Transverse colon (tissue), 4 donors: Measurements from ENCODE around the gene DTD1. TPM values are rescaled to one million over a fixed set of nuclear protein-coding genes. Genes with fewer than 3 reads are reported as not detected.

Source experiments
- DNase-seq: peaks from one replicate; pipeline ENCODE4 v3.0.0-alpha.2; 2019
- H3K27ac ChIP-seq, 4 donors: fragments of 200-600 bp; sonication (generic); 2 replicates each; pipeline ENCODE4 v1.5.1; 2016 to 2018; ENCODE audit warnings: inconsistent platforms in 4 of 4
- H3K27me3 ChIP-seq: fragments of 200-600 bp; sonication (generic); 2 replicates; pipeline ENCODE4 v1.5.1; 2017; ENCODE audit warnings: inconsistent platforms
- H3K36me3 ChIP-seq, 4 donors: fragments of 200-600 bp; sonication (generic); 2 replicates each; pipeline ENCODE4 v1.5.1; 2017 to 2019; ENCODE audit warnings: inconsistent platforms in 4 of 4
- H3K4me1 ChIP-seq, 4 donors: fragments of 200-600 bp; sonication (generic); 2 replicates each; pipeline ENCODE4 v1.5.1; 2017 to 2020; ENCODE audit warnings: inconsistent platforms in 4 of 4
- H3K4me3 ChIP-seq, 4 donors: fragments of 200-600 bp; sonication (generic); 1 replicate in 1 of 4; 2 replicates in 3 of 4; pipeline versions ENCODE4 v1.5.1 to v1.6.1; 2017 to 2019; ENCODE audit warnings: inconsistent platforms in 4 of 4
- H3K9me3 ChIP-seq, 2 donors: fragments of 200-600 bp; sonication (generic); 2 replicates each; pipeline ENCODE4 v1.5.1; 2017 to 2019; ENCODE audit warnings: inconsistent platforms in 2 of 2
- CTCF ChIP-seq, 5 experiments: fragments of 200-600 bp in 3 of 5; fragments of 450-650 bp in 2 of 5; sonication (generic) in 3 of 5; IDR thresholded peaks; 1 replicate in 2 of 5; 2 replicates in 3 of 5; pipeline ENCODE4 v1.5.1; 2016 to 2017; ENCODE audit warnings: antibody characterized with exemption in 5 of 5, inconsistent platforms in 3 of 5, mild to moderate bottlenecking in 2 of 5, moderate library complexity in 1 of 5
- EP300 ChIP-seq: sonication (generic); formaldehyde crosslinking; IDR thresholded peaks from one replicate; pipeline ENCODE4 v1.6.1; 2017; ENCODE audit warnings: antibody characterized with exemption, low read depth
- POLR2A ChIP-seq: fragments of 450-650 bp; IDR thresholded peaks from one replicate; pipeline ENCODE4 v1.6.1; 2016; ENCODE audit warnings: antibody characterized with exemption, mild to moderate bottlenecking, moderate library complexity
- POLR2AphosphoS5 ChIP-seq, 3 donors: sonication (generic); formaldehyde crosslinking; IDR thresholded peaks; one replicate each; pipeline ENCODE4 v1.6.1; 2016; ENCODE audit warnings: antibody characterized with exemption in 3 of 3
- WGBS, 2 donors: methylation state at CpG; one replicate each; pipeline ENCODE4 v1.1.5; 2018; ENCODE audit warnings: low coverage in 1 of 2; 5-methylcytosine and 5-hydroxymethylcytosine counted together
- in situ Hi-C, 4 donors: fragments of 200-750 bp; cut with MboI; loops; one replicate each; pipeline versions ENCODE4 v1.15.0 to v1.15.1; 2017; ENCODE audit warnings: low sequenced_read_pairs in 3 of 4, low pct_ligation_motif_present in 1 of 4, low pct_unique_long_range_greater_than_20kb in 1 of 4
- intact Hi-C: fragments of 100-400 bp; cut with DNase I; formaldehyde crosslinking; loops from one replicate; pipeline ENCODE4 v1.15.1; 2023; ENCODE audit warnings: low total_unique reads
- total RNA-seq, 4 donors: library from RNA; depleted of rRNA; stranded (reverse); fragments of >200 nt; gene quantifications; one replicate each; pipeline ENCODE4 v1.1.0, GENCODE V29; 2016

The DTD1 gene
- total RNA-seq, 4 donors from 2014 or later, result 3.7 to 17.6 (median 9.8) TPM

GRCh38 chr20:18632196-18632789 is 44.4 kb downstream of the DTD1 start:
- Histone ChIP-seq H3K4me1 (no peaks in the 10 kb centered on the region), H3K27ac (no peak overlapping the region), H3K4me3 (no peak overlapping the region), H3K9me3 (no peaks in the 10 kb centered on the region), H3K36me3 (no peaks in the 10 kb centered on the region), H3K27me3 (no peaks in the 10 kb centered on the region)
- intact Hi-C loops (no loop called here), in situ Hi-C loops (loop anchor here in 2 of 4 donors (25.0 kb wide), 2 partner anchors 580 to 955 kb away; partner anchors contain the start of gene SLC24A3 (in 2 of the 2))
- WGBS, 2 donors, result 23 to 33% methylated on average over 7 of the region's 7 CpGs
- TF ChIP-seq EP300, result no peak
- peak; percentile 83 to 88 (median 86) for TF ChIP-seq CTCF (IDR thresholded peaks at IDR 0.05)
- no peak for TF ChIP-seq POLR2AphosphoS5 (IDR thresholded peaks at IDR 0.05)
- TF ChIP-seq POLR2A, result no peak
- peak; percentile 46 for DNase-seq

DNA sequence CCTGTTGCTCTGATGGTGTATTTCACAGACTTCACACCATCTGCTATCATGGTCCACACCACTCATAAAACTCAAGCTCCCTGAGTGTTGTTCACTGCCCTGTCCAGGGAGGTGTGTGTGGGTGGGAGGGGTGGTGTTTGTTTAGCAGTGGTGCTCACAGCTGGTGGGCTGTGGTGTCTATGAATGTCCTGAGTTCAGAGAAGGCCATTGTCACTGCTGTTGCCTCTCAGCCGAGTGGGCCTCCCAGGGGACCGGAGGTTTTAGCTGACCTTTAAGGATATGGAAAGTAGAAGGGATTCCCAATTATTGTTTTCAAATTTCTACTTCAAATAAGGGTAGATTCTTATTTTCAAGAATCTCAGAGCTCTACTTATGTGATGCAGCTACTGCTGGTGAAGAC is 45.6 kb downstream of the DTD1 start:
- Histone ChIP-seq H3K9me3 (no peaks in the 10 kb centered on the region), H3K27me3 (no peaks in the 10 kb centered on the region), H3K4me3 (no peak overlapping the region), H3K27ac (no peak overlapping the region), H3K36me3 (no peaks in the 10 kb centered on the region), H3K4me1 (no peaks in the 10 kb centered on the region)
- 97% methylated on average over 2 of the region's 2 CpGs; no CpG with 5 or more reads in 1 of the 2 donors for WGBS, 2 donors
- intact Hi-C loops (no loop called here), in situ Hi-C loops (loop anchor here in 2 of 4 donors (25.0 kb wide), 2 partner anchors 579 to 954 kb away; partner anchors contain the start of gene SLC24A3 (in 2 of the 2))
- TF ChIP-seq POLR2A (no peak), EP300 (no peak), POLR2AphosphoS5 (IDR thresholded peaks at IDR 0.05) (no peak), CTCF (IDR thresholded peaks at IDR 0.05) (no peak)
- no peak for DNase-seq

DNA sequence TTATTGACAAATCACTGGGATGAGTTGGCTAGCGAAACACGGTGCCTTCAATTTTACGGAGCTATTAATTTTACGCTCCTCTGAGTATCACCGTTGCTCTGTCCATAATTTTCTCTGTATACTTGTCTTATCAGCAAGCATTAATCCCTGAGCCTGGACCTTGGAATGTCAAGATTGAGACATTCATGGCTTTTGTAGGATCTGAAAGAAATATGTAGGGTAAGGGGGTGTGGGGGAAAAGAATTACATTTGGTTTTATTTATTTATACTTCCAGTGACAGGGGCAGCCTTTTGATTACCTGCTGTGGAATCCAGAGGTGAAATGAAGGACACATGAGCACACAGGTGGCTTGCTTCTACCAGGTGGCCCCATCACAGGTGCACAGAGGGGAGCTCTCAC is 46.6 kb downstream of the DTD1 start:
- H3K36me3 ChIP-seq, result no peaks in the 10 kb centered on the region
- intact Hi-C loops, result no loop called here
- in situ Hi-C loops, result loop anchor here in 2 of 4 donors (25.0 kb wide), 2 partner anchors 578 to 953 kb away; partner anchors contain the start of gene SLC24A3 (in 2 of the 2)

GRCh38 chr20:18635380-18635779 is 47.5 kb downstream of the DTD1 start:
- Histone ChIP-seq H3K27ac (no peak overlapping the region), H3K9me3 (no peaks in the 10 kb centered on the region), H3K27me3 (no peaks in the 10 kb centered on the region), H3K36me3 (no peaks in the 10 kb centered on the region), H3K4me1 (no peaks in the 10 kb centered on the region), H3K4me3 (no peak overlapping the region)
- in situ Hi-C loops, result loop anchor here in 2 of 4 donors (25.0 kb wide), 2 partner anchors 577 to 952 kb away; partner anchors contain the start of gene SLC24A3 (in 2 of the 2)
- no peak for DNase-seq
- 88% methylated on average over 1 of the region's 1 CpG; no CpG with 5 or more reads in 1 of the 2 donors for WGBS, 2 donors
- intact Hi-C loops, result no loop called here
- no peak for TF ChIP-seq POLR2AphosphoS5 (IDR thresholded peaks at IDR 0.05)
- no peak for TF ChIP-seq POLR2A
- no peak for TF ChIP-seq CTCF (IDR thresholded peaks at IDR 0.05)
- no peak for TF ChIP-seq EP300

More for the DNA sequence above, 46.6 kb downstream of the DTD1 start:
- 80 to 81% methylated on average over 2 to 5 of the region's 5 CpGs for WGBS, 2 donors
- DNase-seq, result no peak
- H3K27me3 ChIP-seq, result no peaks in the 10 kb centered on the region
- no peaks in the 10 kb centered on the region for H3K9me3 ChIP-seq
- no peak for TF ChIP-seq POLR2AphosphoS5 (IDR thresholded peaks at IDR 0.05)
- TF ChIP-seq CTCF (IDR thresholded peaks at IDR 0.05), result no peak
- no peak for TF ChIP-seq EP300
- TF ChIP-seq POLR2A, result no peak
- H3K27ac ChIP-seq, result no peak overlapping the region
- H3K4me3 ChIP-seq, result no peak overlapping the region
- H3K4me1 ChIP-seq, result no peaks in the 10 kb centered on the region
